CD14-positive monocyte (primary cell): ENCODE results near the gene RASAL3. TPM values are rescaled to one million over a fixed set of nuclear protein-coding genes. Genes with fewer than 3 reads are reported as not detected.

ENCODE experiments used
- DNase-seq, 3 donors: peaks; one replicate each; pipeline ENCODE4 v3.0.0-alpha.2; 2011 to 2022
- H2AFZ ChIP-seq: 2 replicates; pipeline ENCODE4 v1.6.0; 2012; ENCODE audit warnings: mild to moderate bottlenecking, low read depth, low read length, inconsistent platforms; ENCODE audit not compliant: insufficient read depth, poor library complexity, severe bottlenecking
- H3K27ac ChIP-seq, 2 donors: 1 replicate in 1 of 2; 2 replicates in 1 of 2; pipeline ENCODE4 v1.5.1; 2012 to 2013; ENCODE audit warnings: low read length in 2 of 2, control low read depth in 1 of 2, inconsistent platforms in 1 of 2, low read depth in 1 of 2, mild to moderate bottlenecking in 1 of 2
- H3K27me3 ChIP-seq, 2 donors: one replicate each; pipeline versions ENCODE4 v1.6.0 to v1.6.1; 2011 to 2013; ENCODE audit warnings: low read length in 2 of 2; ENCODE audit not compliant: control insufficient read depth in 2 of 2, insufficient read depth in 2 of 2
- H3K36me3 ChIP-seq, 2 donors: replicated peaks in 1 of 2; 1 replicate in 1 of 2; 2 replicates in 1 of 2; pipeline versions ENCODE4 v1.5.1 to v1.6.1; 2012 to 2013; ENCODE audit warnings: low read length in 2 of 2, control low read depth in 1 of 2, inconsistent platforms in 1 of 2, mild to moderate bottlenecking in 1 of 2; ENCODE audit not compliant: insufficient read depth in 2 of 2, control insufficient read depth in 1 of 2
- H3K4me1 ChIP-seq, 2 donors: 1 replicate in 1 of 2; 2 replicates in 1 of 2; pipeline versions ENCODE4 v1.5.1 to v1.6.1; 2012 to 2013; ENCODE audit warnings: low read length in 2 of 2, control low read depth in 1 of 2, inconsistent platforms in 1 of 2, mild to moderate bottlenecking in 1 of 2, moderate library complexity in 1 of 2; ENCODE audit not compliant: insufficient read depth in 2 of 2, control insufficient read depth in 1 of 2
- H3K4me2 ChIP-seq: replicated peaks from 2 replicates; pipeline ENCODE3; 2012; ENCODE audit warnings: low read length, moderate library complexity, mild to moderate bottlenecking; ENCODE audit not compliant: poor library complexity, severe bottlenecking; ENCODE audit errors: extremely low read depth
- H3K4me3 ChIP-seq, 3 experiments: fragments of 200-600 bp in 1 of 3; sonication (generic) in 1 of 3; replicated peaks in 1 of 3; 1 replicate in 2 of 3; 2 replicates in 1 of 3; pipeline ENCODE4 v1.5.1; 2011 to 2013; ENCODE audit warnings: low read length in 3 of 3, mild to moderate bottlenecking in 3 of 3, control low read depth in 2 of 3, low read depth in 2 of 3, inconsistent platforms in 1 of 3, moderate library complexity in 1 of 3
- H3K79me2 ChIP-seq: 2 replicates; pipeline ENCODE4 v1.6.0; 2012; ENCODE audit warnings: mild to moderate bottlenecking, control low read depth, inconsistent platforms, low read length, moderate library complexity; ENCODE audit not compliant: insufficient read depth
- H3K9ac ChIP-seq: 2 replicates; pipeline ENCODE4 v1.6.0; 2017; ENCODE audit warnings: low read length, mild to moderate bottlenecking; ENCODE audit not compliant: insufficient read depth, poor library complexity, severe bottlenecking
- H3K9me3 ChIP-seq, 2 donors: replicated peaks in 1 of 2; 1 replicate in 1 of 2; 2 replicates in 1 of 2; pipeline versions ENCODE4 v1.5.1 to v1.6.1; 2012 to 2013; ENCODE audit warnings: low read length in 2 of 2, control low read depth in 1 of 2; ENCODE audit not compliant: control insufficient read depth in 1 of 2, insufficient read depth in 1 of 2
- H4K20me1 ChIP-seq: 2 replicates; pipeline ENCODE4 v1.6.0; 2012; ENCODE audit warnings: mild to moderate bottlenecking, low read length, control low read depth, moderate library complexity; ENCODE audit not compliant: insufficient read depth
- H3K27ac Mint-ChIP-seq, 7 donors: one replicate each; pipeline ENCODE4 v1.8.0; 2020; ENCODE audit warnings: mild to moderate bottlenecking in 7 of 7, mixed read lengths in 7 of 7, moderate library complexity in 6 of 7, inconsistent platforms in 2 of 7
- H3K27me3 Mint-ChIP-seq, 3 donors: one replicate each; pipeline ENCODE4 v1.8.0; 2021 to 2022; ENCODE audit warnings: low read depth in 3 of 3, mild to moderate bottlenecking in 3 of 3, mixed read lengths in 3 of 3, moderate library complexity in 3 of 3, inconsistent platforms in 1 of 3
- H3K36me3 Mint-ChIP-seq, 2 donors: one replicate each; pipeline ENCODE4 v1.8.0; 2020; ENCODE audit warnings: mixed read lengths in 2 of 2, inconsistent platforms in 1 of 2, mild to moderate bottlenecking in 1 of 2
- H3K4me1 Mint-ChIP-seq: one replicate; pipeline ENCODE4 v1.8.0; 2020; ENCODE audit warnings: mild to moderate bottlenecking, mixed read lengths
- H3K4me3 Mint-ChIP-seq, 2 donors: one replicate each; pipeline ENCODE4 v1.8.0; 2020; ENCODE audit warnings: mild to moderate bottlenecking in 2 of 2, mixed read lengths in 2 of 2, moderate library complexity in 1 of 2
- H3K9me3 Mint-ChIP-seq, 7 donors: one replicate each; pipeline ENCODE4 v1.8.0; 2020 to 2022; ENCODE audit warnings: mixed read lengths in 7 of 7, mild to moderate bottlenecking in 6 of 7, moderate library complexity in 6 of 7, inconsistent platforms in 2 of 7
- WGBS: methylation state at CpG from one replicate; pipeline ENCODE4 v1.1.5; 2013; ENCODE audit warnings: missing lambda C conversion rate; ENCODE audit not compliant: insufficient coverage; 5-methylcytosine and 5-hydroxymethylcytosine counted together
- intact Hi-C, 2 donors: fragments of 100-400 bp; cut with micrococcal nuclease; formaldehyde crosslinking; loops; one replicate each; pipeline versions ENCODE4 v1.15.0 to v1.15.1; 2023
- polyA plus RNA-seq, 3 donors: library from polyadenylated mRNA; depleted of rRNA in 1 of 3; unstranded in 2 of 3; stranded (reverse) in 1 of 3; fragments of 300-500 nt in 2 of 3; fragments of >200 nt in 1 of 3; fragmentation: Illumina TruSeq in 2 of 3; gene quantifications; 1 replicate in 2 of 3; 2 replicates in 1 of 3; pipeline ENCODE4 v1.2.3, GENCODE V29; 2012 to 2021
- TF ChIP-seq, protein P1 (sequence below): fragments of 200-600 bp; IDR thresholded peaks from one replicate; pipeline ENCODE4 v1.8.0; 2022; ENCODE audit warnings: antibody characterized with exemption, mild to moderate bottlenecking

RASAL3 gene
- polyA plus RNA-seq, 3 donors = 4.5 to 45.4 (median 13.6) TPM

- Histone ChIP-seq H3K27ac (no peak overlapping the region), H4K20me1 (no peaks in the 10 kb centered on the region), H3K4me3 (peak overlapping the region in 2 of 3 experiments; percentile 52 to 75), H3K9me3 (no peaks in the 10 kb centered on the region), H3K79me2 (peaks cover 6% of the 10 kb centered on the region), H3K9ac (peak overlapping the region; percentile 33), H2AFZ (peak overlapping the region; percentile 70), H3K36me3 (no peaks in the 10 kb centered on the region), H3K4me2 (peak overlapping the region; percentile 89), H3K27me3 (peaks cover 4 to 12% of the 10 kb centered on the region in 2 donors), H3K4me1 (peaks cover 39 to 48% of the 10 kb centered on the region in 2 donors)
- DNase-seq = no peak
- 44% methylated on average over 12 of the region's 12 CpGs for WGBS
- intact Hi-C loops = no loop called here
- TF ChIP-seq, protein P1, sequence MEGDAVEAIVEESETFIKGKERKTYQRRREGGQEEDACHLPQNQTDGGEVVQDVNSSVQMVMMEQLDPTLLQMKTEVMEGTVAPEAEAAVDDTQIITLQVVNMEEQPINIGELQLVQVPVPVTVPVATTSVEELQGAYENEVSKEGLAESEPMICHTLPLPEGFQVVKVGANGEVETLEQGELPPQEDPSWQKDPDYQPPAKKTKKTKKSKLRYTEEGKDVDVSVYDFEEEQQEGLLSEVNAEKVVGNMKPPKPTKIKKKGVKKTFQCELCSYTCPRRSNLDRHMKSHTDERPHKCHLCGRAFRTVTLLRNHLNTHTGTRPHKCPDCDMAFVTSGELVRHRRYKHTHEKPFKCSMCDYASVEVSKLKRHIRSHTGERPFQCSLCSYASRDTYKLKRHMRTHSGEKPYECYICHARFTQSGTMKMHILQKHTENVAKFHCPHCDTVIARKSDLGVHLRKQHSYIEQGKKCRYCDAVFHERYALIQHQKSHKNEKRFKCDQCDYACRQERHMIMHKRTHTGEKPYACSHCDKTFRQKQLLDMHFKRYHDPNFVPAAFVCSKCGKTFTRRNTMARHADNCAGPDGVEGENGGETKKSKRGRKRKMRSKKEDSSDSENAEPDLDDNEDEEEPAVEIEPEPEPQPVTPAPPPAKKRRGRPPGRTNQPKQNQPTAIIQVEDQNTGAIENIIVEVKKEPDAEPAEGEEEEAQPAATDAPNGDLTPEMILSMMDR = no peak
- peak overlapping the region in 4 of 7 donors; percentile 6 to 33 (median 12) for H3K27ac Mint-ChIP-seq
- peaks cover 3 to 11% of the 10 kb centered on the region in 2 donors for H3K36me3 Mint-ChIP-seq
- H3K4me3 Mint-ChIP-seq = peak overlapping the region; percentile 87 to 95
- peaks cover 25 to 37% (median 32%) of the 10 kb centered on the region in 3 donors for H3K27me3 Mint-ChIP-seq
- H3K9me3 Mint-ChIP-seq = peaks cover 0 to 10% (median 3%) of the 10 kb centered on the region in 7 donors
- peaks cover 48% of the 10 kb centered on the region for H3K4me1 Mint-ChIP-seq
These were observed 4.5 kb upstream of the RASAL3 start for GRCh38 chr19:15468675-15469512.

DNA sequence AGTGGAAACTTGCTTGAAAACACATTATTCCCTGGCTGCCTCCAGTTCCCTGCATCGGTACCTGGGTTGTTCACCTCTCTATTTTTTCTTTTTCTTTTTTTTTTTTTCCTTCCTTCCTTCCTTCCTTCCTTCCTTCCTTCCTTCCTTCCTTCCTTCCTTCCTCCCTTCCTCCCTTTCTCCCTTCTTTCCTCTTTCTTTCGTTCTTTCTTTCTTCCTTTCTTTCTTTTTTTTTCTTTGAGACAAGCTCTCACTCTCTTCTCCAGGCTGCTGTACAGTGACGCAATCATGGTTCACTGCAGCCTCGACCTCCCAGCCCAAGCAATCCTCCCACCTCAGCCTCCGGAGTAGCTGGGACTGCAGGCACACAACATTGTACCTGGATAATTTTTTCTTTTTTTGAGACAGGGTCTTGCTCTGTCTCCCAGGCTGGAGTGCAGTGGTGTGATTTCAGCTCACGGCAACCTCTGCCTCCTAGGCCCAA is 3.4 kb upstream of the RASAL3 start:
- Mint-ChIP-seq H3K4me1 (peaks cover 57% of the 10 kb centered on the region), H3K9me3 (peaks cover 0 to 10% (median 3%) of the 10 kb centered on the region in 7 donors), H3K4me3 (peak overlapping the region in 1 of 2 donors; percentile 69), H3K36me3 (peaks cover 3 to 11% of the 10 kb centered on the region in 2 donors), H3K27me3 (peaks cover 23 to 37% (median 29%) of the 10 kb centered on the region in 3 donors), H3K27ac (peak overlapping the region in 3 of 7 donors; percentile 21 to 50 (median 30))
- H3K36me3 ChIP-seq = no peaks in the 10 kb centered on the region
- no peaks in the 10 kb centered on the region for H3K9me3 ChIP-seq
- no peak for DNase-seq
- H3K4me1 ChIP-seq = peaks cover 48 to 58% of the 10 kb centered on the region in 2 donors
- H3K27me3 ChIP-seq = peaks cover 4 to 12% of the 10 kb centered on the region in 2 donors
- no peak overlapping the region for H3K9ac ChIP-seq
- WGBS = 62% methylated on average over 3 of the region's 6 CpGs
- H3K4me2 ChIP-seq = no peak overlapping the region
- no peak overlapping the region for H3K27ac ChIP-seq
- intact Hi-C loops = no loop called here
- TF ChIP-seq, protein P1 = no peak
- no peak overlapping the region for H3K4me3 ChIP-seq
- peaks cover 13% of the 10 kb centered on the region for H3K79me2 ChIP-seq
- no peaks in the 10 kb centered on the region for H4K20me1 ChIP-seq
- no peak overlapping the region for H2AFZ ChIP-seq
